ENCODE results near the gene SEPTIN5.

The SEPTIN5 gene

GRCh38 chr22:19703869-19704268 is 10.4 kb upstream of the SEPTIN5 start:
- TF ChIP-seq, protein P1, sequence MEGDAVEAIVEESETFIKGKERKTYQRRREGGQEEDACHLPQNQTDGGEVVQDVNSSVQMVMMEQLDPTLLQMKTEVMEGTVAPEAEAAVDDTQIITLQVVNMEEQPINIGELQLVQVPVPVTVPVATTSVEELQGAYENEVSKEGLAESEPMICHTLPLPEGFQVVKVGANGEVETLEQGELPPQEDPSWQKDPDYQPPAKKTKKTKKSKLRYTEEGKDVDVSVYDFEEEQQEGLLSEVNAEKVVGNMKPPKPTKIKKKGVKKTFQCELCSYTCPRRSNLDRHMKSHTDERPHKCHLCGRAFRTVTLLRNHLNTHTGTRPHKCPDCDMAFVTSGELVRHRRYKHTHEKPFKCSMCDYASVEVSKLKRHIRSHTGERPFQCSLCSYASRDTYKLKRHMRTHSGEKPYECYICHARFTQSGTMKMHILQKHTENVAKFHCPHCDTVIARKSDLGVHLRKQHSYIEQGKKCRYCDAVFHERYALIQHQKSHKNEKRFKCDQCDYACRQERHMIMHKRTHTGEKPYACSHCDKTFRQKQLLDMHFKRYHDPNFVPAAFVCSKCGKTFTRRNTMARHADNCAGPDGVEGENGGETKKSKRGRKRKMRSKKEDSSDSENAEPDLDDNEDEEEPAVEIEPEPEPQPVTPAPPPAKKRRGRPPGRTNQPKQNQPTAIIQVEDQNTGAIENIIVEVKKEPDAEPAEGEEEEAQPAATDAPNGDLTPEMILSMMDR (conservative IDR thresholded peaks at IDR 0.05; ENCODE audit: low read depth, low read length): no peak
- no peak for DNase-seq (ENCODE audit: low read depth)
- H3K4me3 ChIP-seq (ENCODE audit: low read length): no peak overlapping the region

DNA sequence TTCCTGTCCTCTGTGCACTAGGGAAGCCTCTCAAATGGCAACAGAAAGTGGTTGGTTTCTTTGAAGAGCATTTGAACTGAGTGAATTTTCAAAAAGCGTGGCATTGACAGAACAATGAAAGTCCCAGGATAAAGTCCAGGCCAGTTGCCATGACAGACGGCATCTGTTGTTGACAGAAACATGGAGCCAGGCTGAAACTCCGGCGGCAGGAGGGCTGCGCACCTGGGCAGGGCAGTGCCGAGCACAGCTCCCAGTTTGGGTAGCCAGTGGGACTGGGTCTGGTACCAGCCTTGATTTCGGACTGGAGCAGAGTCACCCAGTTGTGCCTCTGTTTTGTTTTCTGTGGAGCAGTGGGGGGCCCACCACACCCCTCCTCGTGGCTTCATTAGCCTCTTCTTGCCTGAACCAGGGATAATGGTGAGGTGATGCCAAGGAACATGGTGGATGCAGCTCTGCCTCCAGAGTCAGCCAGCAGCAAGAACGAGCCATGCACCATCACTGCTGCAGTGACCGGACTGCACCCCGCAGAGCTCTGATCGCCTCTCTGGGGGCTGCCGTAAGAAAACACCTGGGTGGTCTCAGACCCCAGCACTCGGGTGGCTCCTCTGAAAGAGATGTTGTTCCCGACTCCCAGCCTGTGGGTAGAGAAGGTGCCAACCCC is 9.8 kb upstream of the SEPTIN5 start:
- H3K4me3 ChIP-seq (ENCODE audit: low read length): no peak overlapping the region
- TF ChIP-seq, protein P1 (conservative IDR thresholded peaks at IDR 0.05; ENCODE audit: low read depth, low read length): no peak
- DNase-seq (ENCODE audit: low read depth): no peak

DNA sequence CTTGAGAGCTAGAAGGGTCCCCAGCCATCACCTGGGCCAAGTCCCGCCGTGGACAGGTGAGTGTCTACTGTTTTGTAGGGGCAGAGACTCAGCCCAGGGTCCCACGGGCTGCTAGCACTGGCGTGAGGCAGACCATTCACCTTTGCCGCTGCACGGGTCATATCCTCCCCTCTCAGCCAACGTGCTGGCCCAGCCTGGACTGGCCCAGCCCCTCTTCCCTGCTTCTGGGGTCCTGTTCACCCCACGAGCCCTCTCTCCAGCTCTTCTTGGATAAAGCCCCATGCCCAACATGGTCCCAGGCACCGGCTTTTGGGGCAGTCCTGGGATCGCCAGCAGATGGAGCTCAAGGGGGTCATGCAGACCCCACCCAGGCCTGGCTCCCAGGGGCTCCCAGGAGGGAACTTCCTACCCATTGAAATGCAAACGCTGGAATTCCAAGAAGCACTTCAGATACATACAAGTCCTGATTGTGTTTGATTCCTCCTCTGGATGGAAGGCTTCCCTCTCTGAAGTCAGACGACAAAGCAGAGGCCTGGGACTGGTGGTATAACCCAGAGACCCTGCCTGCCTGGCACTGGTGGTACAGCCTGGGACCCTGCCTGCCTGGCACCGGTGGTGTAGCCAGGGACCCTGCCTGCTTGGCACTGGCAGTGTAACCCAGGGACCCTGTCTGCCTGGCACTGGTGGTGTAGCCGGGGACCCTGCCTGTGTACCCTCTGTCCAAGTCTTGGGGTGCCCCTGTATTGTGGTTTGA is 8.9 kb upstream of the SEPTIN5 start:
- TF ChIP-seq, protein P1 (conservative IDR thresholded peaks at IDR 0.05; ENCODE audit: low read depth, low read length): peak; percentile 18
- no peak for DNase-seq (ENCODE audit: low read depth)

GRCh38 chr22:19706661-19707151 is 7.6 kb upstream of the SEPTIN5 start:
- no peak overlapping the region for H3K4me3 ChIP-seq (ENCODE audit: low read length)
- no peak for DNase-seq (ENCODE audit: low read depth)
- TF ChIP-seq, protein P1 (conservative IDR thresholded peaks at IDR 0.05; ENCODE audit: low read depth, low read length): no peak

More for the DNA sequence above, 8.9 kb upstream of the SEPTIN5 start:
- H3K4me3 ChIP-seq (ENCODE audit: low read length): no peak overlapping the region

- no peak overlapping the region for H3K4me3 ChIP-seq (ENCODE audit: low read length)
- DNase-seq (ENCODE audit: low read depth): no peak
- TF ChIP-seq, protein P1 (conservative IDR thresholded peaks at IDR 0.05; ENCODE audit: low read depth, low read length): no peak
Observed at GRCh38 chr22:19707347-19708290, 6.7 kb upstream of the SEPTIN5 start.

- TF ChIP-seq, protein P1 (conservative IDR thresholded peaks at IDR 0.05; ENCODE audit: low read depth, low read length): no peak
- H3K4me3 ChIP-seq (ENCODE audit: low read length): no peak overlapping the region
Observed at GRCh38 chr22:19708321-19709011, 5.8 kb upstream of the SEPTIN5 start.

More at GRCh38 chr22:19708321-19709011, 5.8 kb upstream of the SEPTIN5 start:
- no peak for DNase-seq (ENCODE audit: low read depth)
